ENCODE data around the gene KRT2. TPM values are rescaled to one million over a fixed set of nuclear protein-coding genes. Genes with fewer than 3 reads are reported as not detected.
A peak's percentile ranks its signal among the peaks of the same experiment; 100 is the strongest.

The KRT2 gene
- total and polyA plus RNA-seq, 2 donors: 3.6 to 26.4 TPM

DNA sequence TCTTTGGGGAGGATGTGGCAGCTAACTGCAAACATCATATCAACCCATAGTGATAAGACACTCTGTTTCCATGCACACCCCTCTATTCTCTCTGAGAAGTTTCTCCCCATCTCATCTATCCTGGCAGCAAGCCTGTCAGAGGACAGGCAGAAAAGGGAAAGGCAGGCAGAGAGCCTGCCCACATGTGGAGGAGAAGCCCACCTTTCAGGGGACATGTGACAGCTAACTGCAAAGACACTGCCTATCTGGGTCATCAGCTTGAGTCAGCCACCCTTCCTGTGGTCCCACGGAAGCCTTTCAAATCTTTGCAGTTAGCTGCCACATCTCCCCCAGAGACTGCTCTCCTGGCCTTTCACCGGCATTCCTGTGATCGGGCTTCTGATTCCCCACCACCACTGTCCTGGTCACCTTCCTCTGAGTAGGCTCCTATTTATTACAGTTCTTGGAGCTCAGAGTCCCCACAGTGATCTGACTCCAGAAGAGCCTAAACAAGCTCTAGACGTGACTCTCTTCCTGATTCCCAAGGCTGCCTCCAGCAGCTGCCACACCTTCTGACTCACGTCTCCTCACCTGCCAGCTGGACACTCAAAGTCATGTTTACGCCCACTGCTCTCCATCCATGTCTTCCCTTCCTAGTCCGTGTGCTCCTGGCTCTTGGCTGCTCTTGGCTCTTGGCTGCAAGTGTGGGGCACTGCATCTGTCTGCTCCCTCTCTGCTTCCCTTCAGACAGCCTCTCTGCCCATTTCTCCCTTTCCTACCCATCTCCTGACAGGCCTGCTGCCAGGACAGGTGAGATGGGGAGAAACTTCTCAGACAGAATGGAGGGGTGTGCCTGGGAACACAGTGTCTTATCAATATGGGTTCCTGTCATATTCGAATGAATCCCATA lies 35.7 kb upstream of the KRT2 start:
- WGBS: 95% methylated on average over 8 of the region's 8 CpGs
- Histone ChIP-seq H3K9me3 (ENCODE audit: control insufficient read depth in 2 of 2, insufficient read depth in 1 of 2, low read length in 1 of 2) (no peaks in the 10 kb centered on the region), H3K27ac (ENCODE audit: low read depth in 1 of 2, low read length in 1 of 2) (no peak overlapping the region), H3K36me3 (ENCODE audit: control insufficient read depth in 2 of 2, insufficient read depth in 2 of 2, low read length in 1 of 2) (no peaks in the 10 kb centered on the region), H3K27me3 (ENCODE audit: control insufficient read depth in 2 of 2, insufficient read depth in 1 of 2, low read length in 1 of 2) (peaks cover 0 to 47% of the 10 kb centered on the region in 2 donors), H3K4me1 (ENCODE audit: control insufficient read depth in 2 of 2, insufficient read depth in 2 of 2, low read length in 2 of 2) (peaks cover 6 to 16% of the 10 kb centered on the region in 2 donors), H3K4me3 (ENCODE audit: low read length in 2 of 2) (no peak overlapping the region)
- no peak for DNase-seq (ENCODE audit: low read depth in 6 of 9, low spot score in 9 of 9)

DNA sequence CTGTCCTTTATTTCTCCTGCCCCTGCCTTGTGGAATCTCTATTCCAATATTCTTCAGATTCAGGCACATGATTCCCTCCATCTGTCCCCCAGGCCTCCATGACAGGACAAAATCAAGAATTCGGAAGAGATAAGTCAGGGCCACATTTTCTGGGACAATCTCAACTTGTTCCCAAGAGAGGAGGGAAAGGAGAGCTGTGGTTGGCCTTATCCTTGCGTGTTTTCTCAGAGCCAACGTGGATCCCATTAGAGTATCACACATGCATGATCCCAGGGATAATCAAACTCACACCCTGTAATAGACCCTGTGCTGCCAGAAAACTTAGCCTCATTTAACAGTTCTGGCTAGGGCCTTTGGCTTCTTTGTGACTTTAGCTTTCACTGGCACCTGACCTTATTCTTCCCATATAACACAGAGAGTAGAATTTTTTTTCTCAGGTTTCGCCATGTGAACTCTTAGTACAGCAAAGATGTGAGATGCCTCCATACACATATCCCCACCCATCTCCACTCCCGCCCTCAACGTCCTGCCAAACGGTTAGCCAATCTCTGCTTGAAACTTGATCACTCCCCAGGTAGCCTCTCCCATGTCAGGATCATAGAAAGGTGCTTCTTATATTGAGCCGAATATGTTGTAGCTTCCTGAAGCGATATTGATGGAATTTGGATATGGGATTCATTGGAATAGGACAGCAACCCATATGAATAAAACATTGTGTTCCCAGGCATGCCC lies 34.9 kb upstream of the KRT2 start:
- no peaks in the 10 kb centered on the region for H3K36me3 ChIP-seq (ENCODE audit: control insufficient read depth in 2 of 2, insufficient read depth in 2 of 2, low read length in 1 of 2)
- no peak for DNase-seq (ENCODE audit: low read depth in 6 of 9, low spot score in 9 of 9)
- 94% methylated on average over 9 of the region's 9 CpGs for WGBS
- peaks cover 0 to 39% of the 10 kb centered on the region in 2 donors for H3K27me3 ChIP-seq (ENCODE audit: control insufficient read depth in 2 of 2, insufficient read depth in 1 of 2, low read length in 1 of 2)
- no peaks in the 10 kb centered on the region for H3K9me3 ChIP-seq (ENCODE audit: control insufficient read depth in 2 of 2, insufficient read depth in 1 of 2, low read length in 1 of 2)
- no peak overlapping the region for H3K4me3 ChIP-seq (ENCODE audit: low read length in 2 of 2)
- no peak overlapping the region for H3K27ac ChIP-seq (ENCODE audit: low read depth in 1 of 2, low read length in 1 of 2)
- peaks cover 6 to 16% of the 10 kb centered on the region in 2 donors for H3K4me1 ChIP-seq (ENCODE audit: control insufficient read depth in 2 of 2, insufficient read depth in 2 of 2, low read length in 2 of 2)

DNA sequence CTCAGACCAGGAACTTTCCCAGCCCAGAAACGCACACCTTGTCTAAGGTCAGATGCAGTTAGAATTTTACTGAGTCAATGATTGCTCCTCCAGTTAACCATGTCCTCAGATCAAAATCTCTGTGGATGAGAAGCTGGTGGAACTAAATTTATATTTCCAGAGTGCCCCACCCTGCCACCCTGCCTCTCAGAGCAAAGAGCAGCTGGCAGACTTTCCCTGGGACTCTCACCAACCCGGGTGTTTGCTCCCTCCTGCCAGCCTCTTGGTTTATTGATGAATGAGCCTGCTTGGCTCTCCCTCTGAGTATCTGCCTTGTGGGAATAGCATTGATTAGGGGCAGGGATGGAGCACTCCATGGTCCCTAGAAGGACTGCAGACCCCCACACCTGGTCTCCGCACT lies 34.1 kb upstream of the KRT2 start:
- Histone ChIP-seq H3K27ac (ENCODE audit: low read depth in 1 of 2, low read length in 1 of 2) (no peak overlapping the region), H3K36me3 (ENCODE audit: control insufficient read depth in 2 of 2, insufficient read depth in 2 of 2, low read length in 1 of 2) (no peaks in the 10 kb centered on the region), H3K4me3 (ENCODE audit: low read length in 2 of 2) (no peak overlapping the region), H3K4me1 (ENCODE audit: control insufficient read depth in 2 of 2, insufficient read depth in 2 of 2, low read length in 2 of 2) (peaks cover 0 to 11% of the 10 kb centered on the region in 2 donors), H3K9me3 (ENCODE audit: control insufficient read depth in 2 of 2, insufficient read depth in 1 of 2, low read length in 1 of 2) (no peaks in the 10 kb centered on the region), H3K27me3 (ENCODE audit: control insufficient read depth in 2 of 2, insufficient read depth in 1 of 2, low read length in 1 of 2) (peaks cover 0 to 31% of the 10 kb centered on the region in 2 donors)
- 96% methylated on average over 3 of the region's 3 CpGs for WGBS
- DNase-seq (ENCODE audit: low read depth in 6 of 9, low spot score in 9 of 9): no peak

DNA sequence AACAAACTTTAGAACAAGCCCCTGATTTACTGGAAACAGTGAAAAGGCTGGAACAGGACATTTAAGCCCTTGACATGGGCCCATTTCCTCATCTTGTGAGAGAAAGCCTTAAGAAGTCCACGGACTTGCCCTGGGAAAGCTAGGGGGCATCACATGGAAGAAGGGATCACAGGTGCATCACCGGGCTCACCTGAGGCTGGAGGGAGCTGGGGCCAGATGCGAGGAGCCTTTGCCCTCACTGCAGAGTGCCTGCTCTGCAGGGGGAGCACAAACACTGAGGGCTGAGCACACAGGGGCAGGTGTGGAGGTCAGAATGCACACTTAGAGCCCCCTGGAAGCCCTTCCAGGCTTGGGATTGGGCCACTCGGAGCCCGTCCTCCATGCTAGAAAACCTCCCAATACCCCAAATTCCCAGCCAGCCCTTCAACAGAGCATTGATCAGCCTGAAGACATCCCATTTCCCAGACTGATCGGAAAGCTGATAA lies 33.4 kb upstream of the KRT2 start:
- Histone ChIP-seq H3K4me3 (ENCODE audit: low read length in 2 of 2) (no peak overlapping the region), H3K27ac (ENCODE audit: low read depth in 1 of 2, low read length in 1 of 2) (no peak overlapping the region), H3K9me3 (ENCODE audit: control insufficient read depth in 2 of 2, insufficient read depth in 1 of 2, low read length in 1 of 2) (no peaks in the 10 kb centered on the region), H3K36me3 (ENCODE audit: control insufficient read depth in 2 of 2, insufficient read depth in 2 of 2, low read length in 1 of 2) (no peaks in the 10 kb centered on the region), H3K4me1 (ENCODE audit: control insufficient read depth in 2 of 2, insufficient read depth in 2 of 2, low read length in 2 of 2) (peaks cover 0 to 6% of the 10 kb centered on the region in 2 donors), H3K27me3 (ENCODE audit: control insufficient read depth in 2 of 2, insufficient read depth in 1 of 2, low read length in 1 of 2) (peaks cover 0 to 25% of the 10 kb centered on the region in 2 donors)
- DNase-seq (ENCODE audit: low read depth in 6 of 9, low spot score in 9 of 9): no peak
- WGBS: 87% methylated on average over 6 of the region's 6 CpGs

DNA sequence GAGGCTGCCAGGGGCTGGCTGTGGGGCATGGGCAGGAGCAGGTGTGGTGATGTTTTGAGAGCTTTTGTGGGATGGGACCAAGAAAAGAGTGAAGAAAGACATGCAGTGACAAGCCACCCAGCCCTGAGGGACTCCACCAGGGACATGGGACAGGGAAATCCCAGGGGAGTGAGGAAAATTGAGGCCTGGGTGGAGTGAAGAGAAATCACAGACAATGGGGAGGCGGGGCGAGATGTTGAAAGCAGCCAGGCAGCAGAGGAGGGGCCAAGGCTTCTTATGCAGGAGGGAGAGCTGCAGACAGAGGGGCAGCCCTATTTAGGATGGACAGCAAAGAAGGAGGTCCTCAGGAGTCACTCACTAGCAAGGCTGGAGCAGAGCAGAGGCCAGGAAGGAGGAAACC lies 32.4 kb upstream of the KRT2 start:
- Histone ChIP-seq H3K4me3 (ENCODE audit: low read length in 2 of 2) (no peak overlapping the region), H3K27ac (ENCODE audit: low read depth in 1 of 2, low read length in 1 of 2) (no peak overlapping the region), H3K4me1 (ENCODE audit: control insufficient read depth in 2 of 2, insufficient read depth in 2 of 2, low read length in 2 of 2) (peaks cover 0 to 4% of the 10 kb centered on the region in 2 donors), H3K27me3 (ENCODE audit: control insufficient read depth in 2 of 2, insufficient read depth in 1 of 2, low read length in 1 of 2) (peaks cover 0 to 20% of the 10 kb centered on the region in 2 donors), H3K9me3 (ENCODE audit: control insufficient read depth in 2 of 2, insufficient read depth in 1 of 2, low read length in 1 of 2) (no peaks in the 10 kb centered on the region), H3K36me3 (ENCODE audit: control insufficient read depth in 2 of 2, insufficient read depth in 2 of 2, low read length in 1 of 2) (no peaks in the 10 kb centered on the region)
- DNase-seq (ENCODE audit: low read depth in 6 of 9, low spot score in 9 of 9): peak in 1 of 9 donors; percentile 10
- 96% methylated on average over 2 of the region's 2 CpGs for WGBS

DNA sequence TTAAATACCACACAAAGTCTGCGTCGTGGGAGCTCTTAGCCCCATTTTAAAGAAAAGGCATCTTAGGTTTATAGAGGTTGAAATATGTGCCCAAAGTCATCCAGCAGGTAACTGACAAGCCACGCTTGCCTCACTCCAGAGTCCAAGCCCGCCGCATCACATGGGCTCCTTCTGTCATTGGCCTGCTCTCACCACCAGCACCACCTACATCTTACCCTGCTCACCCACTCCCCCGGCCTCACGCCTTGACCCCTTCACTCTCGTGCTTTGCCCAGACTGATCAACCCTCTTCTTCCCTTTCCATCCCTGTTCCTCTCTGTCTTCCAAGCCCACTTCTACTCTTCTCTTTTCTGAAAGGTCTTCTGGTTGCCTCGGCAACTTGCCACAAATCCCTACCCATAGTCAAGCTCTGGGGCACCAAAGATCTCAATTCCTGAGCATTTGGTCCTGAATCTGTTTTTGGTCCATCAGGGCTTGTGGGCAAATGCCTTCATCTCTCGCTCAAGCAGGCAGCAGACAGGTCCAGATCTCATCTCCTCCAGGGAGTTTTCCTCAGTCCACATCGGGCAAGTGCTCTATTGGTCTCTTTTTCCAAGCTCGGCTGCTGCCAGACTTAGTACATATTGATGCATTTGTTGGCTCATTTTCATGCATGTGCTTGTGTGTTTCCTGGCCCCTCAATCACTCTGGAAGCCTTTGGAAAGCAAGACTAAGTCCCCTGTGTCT lies 31.7 kb upstream of the KRT2 start:
- peaks cover 0 to 18% of the 10 kb centered on the region in 2 donors for H3K27me3 ChIP-seq (ENCODE audit: control insufficient read depth in 2 of 2, insufficient read depth in 1 of 2, low read length in 1 of 2)
- H3K36me3 ChIP-seq (ENCODE audit: control insufficient read depth in 2 of 2, insufficient read depth in 2 of 2, low read length in 1 of 2): no peaks in the 10 kb centered on the region
- H3K9me3 ChIP-seq (ENCODE audit: control insufficient read depth in 2 of 2, insufficient read depth in 1 of 2, low read length in 1 of 2): no peaks in the 10 kb centered on the region
- H3K27ac ChIP-seq (ENCODE audit: low read depth in 1 of 2, low read length in 1 of 2): peak overlapping the region in 1 of 2 donors; percentile 48
- DNase-seq (ENCODE audit: low read depth in 6 of 9, low spot score in 9 of 9): no peak
- H3K4me3 ChIP-seq (ENCODE audit: low read length in 2 of 2): no peak overlapping the region
- peaks cover 0 to 4% of the 10 kb centered on the region in 2 donors for H3K4me1 ChIP-seq (ENCODE audit: control insufficient read depth in 2 of 2, insufficient read depth in 2 of 2, low read length in 2 of 2)
- 96% methylated on average over 12 of the region's 12 CpGs for WGBS

DNA sequence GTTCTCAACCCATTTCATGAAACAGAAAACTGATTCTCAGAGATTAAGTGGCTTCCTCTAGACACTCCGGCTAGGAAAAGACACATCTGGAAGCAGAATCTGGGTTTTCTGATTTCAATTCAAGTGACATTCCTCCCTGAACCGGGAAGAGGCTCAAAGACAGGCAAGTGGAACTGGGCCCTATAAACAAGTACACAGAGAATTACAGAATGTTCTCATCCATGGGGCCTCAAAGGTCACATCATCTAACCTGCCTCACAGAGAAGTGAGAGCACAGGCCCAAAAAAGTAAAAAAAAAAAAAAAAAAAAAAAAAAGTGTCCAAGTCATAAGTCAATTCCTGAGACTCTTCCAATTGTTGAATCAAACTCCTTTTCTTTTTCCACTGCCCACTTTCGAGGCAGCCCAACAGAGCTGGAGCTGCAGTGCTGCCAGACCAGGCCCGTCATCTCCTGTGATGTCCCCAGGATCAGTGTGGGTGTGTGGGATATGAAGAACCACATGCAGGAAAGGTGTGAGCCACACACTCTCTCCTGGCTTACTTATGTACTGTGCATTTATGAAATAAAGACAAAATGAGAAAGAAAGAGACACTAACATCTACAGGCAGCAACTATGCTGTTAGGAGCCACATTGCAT lies 31.0 kb upstream of the KRT2 start:
- H3K36me3 ChIP-seq (ENCODE audit: control insufficient read depth in 2 of 2, insufficient read depth in 2 of 2, low read length in 1 of 2): no peaks in the 10 kb centered on the region
- peaks cover 0 to 12% of the 10 kb centered on the region in 2 donors for H3K27me3 ChIP-seq (ENCODE audit: control insufficient read depth in 2 of 2, insufficient read depth in 1 of 2, low read length in 1 of 2)
- no peak overlapping the region for H3K4me3 ChIP-seq (ENCODE audit: low read length in 2 of 2)
- H3K27ac ChIP-seq (ENCODE audit: low read depth in 1 of 2, low read length in 1 of 2): peak overlapping the region in 1 of 2 donors; percentile 48
- peaks cover 0 to 4% of the 10 kb centered on the region in 2 donors for H3K4me1 ChIP-seq (ENCODE audit: control insufficient read depth in 2 of 2, insufficient read depth in 2 of 2, low read length in 2 of 2)
- no peak for DNase-seq (ENCODE audit: low read depth in 6 of 9, low spot score in 9 of 9)
- 92% methylated on average over 4 of the region's 4 CpGs for WGBS
- H3K9me3 ChIP-seq (ENCODE audit: control insufficient read depth in 2 of 2, insufficient read depth in 1 of 2, low read length in 1 of 2): no peaks in the 10 kb centered on the region

DNA sequence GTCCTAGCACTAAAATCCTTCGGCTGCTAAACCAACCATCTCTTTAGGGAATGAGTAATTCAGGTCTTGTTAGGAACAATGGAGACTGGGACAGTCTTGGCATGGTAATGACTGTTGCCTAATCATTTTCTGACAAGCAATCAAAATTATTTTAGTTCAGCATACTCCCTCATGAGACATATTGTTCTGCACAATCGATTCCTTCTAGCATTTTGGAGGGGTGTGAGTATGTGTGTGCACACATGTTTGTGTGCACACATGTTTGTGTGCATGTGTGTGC lies 30.3 kb upstream of the KRT2 start:
- no peak for DNase-seq (ENCODE audit: low read depth in 6 of 9, low spot score in 9 of 9)
- H3K27me3 ChIP-seq (ENCODE audit: control insufficient read depth in 2 of 2, insufficient read depth in 1 of 2, low read length in 1 of 2): peaks cover 0 to 7% of the 10 kb centered on the region in 2 donors
- H3K4me3 ChIP-seq (ENCODE audit: low read length in 2 of 2): no peak overlapping the region
- 94% methylated on average over 2 of the region's 2 CpGs for WGBS
- peaks cover 0 to 4% of the 10 kb centered on the region in 2 donors for H3K4me1 ChIP-seq (ENCODE audit: control insufficient read depth in 2 of 2, insufficient read depth in 2 of 2, low read length in 2 of 2)
- H3K36me3 ChIP-seq (ENCODE audit: control insufficient read depth in 2 of 2, insufficient read depth in 2 of 2, low read length in 1 of 2): no peaks in the 10 kb centered on the region
- no peaks in the 10 kb centered on the region for H3K9me3 ChIP-seq (ENCODE audit: control insufficient read depth in 2 of 2, insufficient read depth in 1 of 2, low read length in 1 of 2)
- no peak overlapping the region for H3K27ac ChIP-seq (ENCODE audit: low read depth in 1 of 2, low read length in 1 of 2)
